LHCN-M2 (cell line): Measurements from ENCODE around the gene FAM118A. TPM values are rescaled to one million over a fixed set of nuclear protein-coding genes. Genes with fewer than 3 reads are reported as not detected.
"Not testable (repeated sequence)": the region's sequence is repeated elsewhere in the genome, so short reads cannot be mapped to it uniquely, and the experiment has no call there.

Experiments used
- DNase-seq: peaks from one replicate; pipeline ENCODE4 v3.0.0-alpha.2; 2012; ENCODE audit warnings: low read depth
- total RNA-seq: library from RNA; depleted of rRNA; stranded (reverse); fragments of >200 nt; gene quantifications from 2 replicates; pipeline ENCODE4 v1.2.3, GENCODE V29; 2014

FAM118A gene
- total RNA-seq, 1 experiment from 2014 or later, result 9.6 TPM

- no peak for DNase-seq
Measured at GRCh38 chr22:45308957-45309421, 745 bp upstream of the FAM118A start.

GRCh38 chr22:45310331-45310976 lies 720 bp downstream of the FAM118A start:
- no peak for DNase-seq

DNA sequence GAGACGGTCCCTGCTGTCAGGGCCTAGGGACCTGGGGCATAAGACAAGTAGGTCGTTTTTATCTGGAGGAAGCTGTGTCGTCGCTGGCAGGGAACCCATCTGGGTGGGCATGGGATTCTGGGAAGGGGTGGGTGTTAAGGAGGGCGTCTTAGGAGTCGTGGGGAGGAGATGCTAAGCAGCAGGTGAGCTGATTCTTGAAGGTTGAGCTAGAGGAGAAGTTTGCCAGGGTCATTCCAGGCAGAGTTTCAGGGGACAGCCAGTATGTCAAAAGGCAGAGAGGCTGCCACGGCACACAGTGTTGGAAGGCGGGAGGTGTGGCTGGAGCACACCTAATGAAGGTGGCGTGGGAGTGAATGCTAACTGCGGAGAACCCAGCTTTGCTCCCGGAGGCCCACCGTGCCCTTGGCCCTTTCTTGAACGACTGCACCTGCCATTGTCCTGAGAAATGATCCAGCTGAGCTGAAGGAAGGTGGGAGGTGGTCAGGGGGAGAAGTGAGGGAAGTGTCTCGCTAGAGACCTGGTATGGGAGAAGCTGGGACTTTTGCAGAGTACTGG lies 1.3 kb downstream of the FAM118A start:
- DNase-seq, result no peak

DNA sequence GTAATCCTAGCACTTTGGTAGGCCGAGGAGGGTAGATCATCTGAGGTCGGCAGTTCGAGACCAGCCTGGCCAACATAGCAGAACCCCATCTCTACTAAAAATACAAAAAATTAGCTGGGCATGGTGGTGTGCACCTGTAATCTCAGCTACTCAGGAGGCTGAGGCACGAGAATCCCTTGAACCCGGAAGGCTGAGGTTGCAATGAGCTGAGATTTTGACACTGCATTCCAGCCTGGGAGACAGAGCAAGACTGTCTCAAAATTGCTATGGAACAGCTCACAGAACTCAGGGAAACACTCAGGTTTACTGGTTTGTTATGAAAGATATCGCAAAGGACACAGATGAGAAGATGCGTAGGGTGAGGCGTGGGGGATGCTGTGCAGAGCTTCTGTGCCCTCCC lies 2.7 kb downstream of the FAM118A start:
- no peak for DNase-seq

GRCh38 chr22:45312856-45313255 lies 3.1 kb downstream of the FAM118A start:
- no peak for DNase-seq

GRCh38 chr22:45314054-45314721 lies 4.5 kb downstream of the FAM118A start:
- no peak for DNase-seq

- no peak for DNase-seq
Measured at GRCh38 chr22:45314786-45315185, 5.1 kb downstream of the FAM118A start.

DNA sequence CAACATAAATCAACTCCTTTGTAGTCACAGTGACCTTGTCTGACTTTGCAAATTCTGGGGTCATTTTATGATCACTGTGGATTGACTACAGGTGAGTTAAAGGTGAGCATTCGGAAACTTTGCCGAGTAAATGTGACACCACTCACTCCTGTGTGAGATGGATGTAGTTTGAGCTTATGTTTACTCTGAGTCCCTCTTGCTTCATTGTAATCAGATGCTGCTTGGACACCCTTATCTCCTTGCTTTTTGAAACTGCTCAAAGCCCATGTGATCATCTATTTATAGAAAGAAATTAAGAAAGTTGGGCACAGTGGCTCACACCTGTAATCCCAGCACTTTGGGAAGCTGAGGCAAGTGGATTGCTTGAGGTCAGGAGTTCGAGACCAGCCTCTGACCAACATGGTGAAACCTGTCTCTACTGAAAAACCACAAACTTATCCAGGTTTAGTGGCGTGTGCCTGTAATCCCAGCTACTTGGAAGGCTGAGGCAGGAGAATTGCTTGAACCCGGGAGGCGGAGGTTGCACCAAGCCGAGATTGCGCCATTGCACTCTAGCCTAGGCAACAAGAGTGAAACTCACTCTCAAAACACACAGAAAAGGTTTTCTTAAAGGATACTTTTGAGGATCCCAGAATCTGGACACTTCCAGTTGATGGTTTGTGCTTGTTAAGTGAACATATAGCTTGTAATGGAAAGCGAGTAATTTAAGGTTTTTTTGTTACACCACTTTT lies 7.2 kb downstream of the FAM118A start:
- no peak for DNase-seq

DNA sequence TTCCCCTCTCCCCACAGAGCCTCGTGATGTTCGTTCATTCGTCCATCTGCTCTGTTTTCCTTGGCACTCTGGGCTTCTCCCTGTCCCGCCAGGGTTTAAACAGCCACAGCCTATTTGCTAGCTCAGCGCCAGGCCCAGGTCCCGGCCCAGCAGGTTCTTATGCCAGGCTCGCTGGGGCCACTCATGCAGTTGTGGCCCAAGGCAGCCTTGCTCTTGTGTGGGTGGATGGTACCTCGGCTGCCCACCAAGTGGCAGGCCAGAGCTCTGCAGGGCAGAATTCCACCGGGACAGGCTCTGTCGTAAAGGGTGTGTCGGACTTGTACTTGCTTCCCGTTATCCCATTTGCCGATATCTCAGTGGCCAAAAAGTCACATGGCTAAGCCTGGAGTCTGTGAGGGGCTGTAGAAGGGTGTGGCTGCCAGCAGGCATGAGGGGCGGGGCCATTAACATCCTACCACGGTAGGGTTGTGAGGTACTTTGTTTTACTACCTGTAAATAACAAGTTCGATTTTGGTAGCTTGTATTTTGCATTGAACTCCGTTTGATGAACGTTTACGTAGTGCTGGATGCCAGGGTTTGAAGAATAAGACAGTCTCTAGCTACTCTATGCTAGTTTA lies 7.9 kb downstream of the FAM118A start:
- DNase-seq, result peak; percentile 23

DNA sequence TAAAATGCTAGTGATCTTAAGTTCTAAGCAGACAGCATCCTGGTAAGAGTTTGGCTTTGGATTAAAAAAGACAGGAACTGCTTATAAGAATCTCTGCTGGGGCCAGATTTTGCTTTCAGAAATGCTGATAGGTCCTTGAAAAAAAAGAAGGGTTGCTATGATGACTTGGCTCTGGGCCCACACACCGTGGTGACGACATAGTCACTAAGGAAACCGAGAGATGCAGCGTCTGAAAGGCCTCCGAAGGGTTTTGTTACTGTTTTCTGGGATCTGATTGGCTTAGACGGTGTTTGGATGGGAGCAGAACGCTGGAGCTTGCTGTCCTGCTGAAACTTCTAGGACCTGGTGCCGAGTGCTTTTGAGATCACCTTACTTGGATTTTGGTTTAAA lies 8.4 kb downstream of the FAM118A start:
- DNase-seq, result peak; percentile 68

GRCh38 chr22:45318558-45319323 lies 9.0 kb downstream of the FAM118A start:
- DNase-seq, result no peak

GRCh38 chr22:45319324-45319685 lies 9.6 kb downstream of the FAM118A start:
- peak; percentile 36 for DNase-seq

DNA sequence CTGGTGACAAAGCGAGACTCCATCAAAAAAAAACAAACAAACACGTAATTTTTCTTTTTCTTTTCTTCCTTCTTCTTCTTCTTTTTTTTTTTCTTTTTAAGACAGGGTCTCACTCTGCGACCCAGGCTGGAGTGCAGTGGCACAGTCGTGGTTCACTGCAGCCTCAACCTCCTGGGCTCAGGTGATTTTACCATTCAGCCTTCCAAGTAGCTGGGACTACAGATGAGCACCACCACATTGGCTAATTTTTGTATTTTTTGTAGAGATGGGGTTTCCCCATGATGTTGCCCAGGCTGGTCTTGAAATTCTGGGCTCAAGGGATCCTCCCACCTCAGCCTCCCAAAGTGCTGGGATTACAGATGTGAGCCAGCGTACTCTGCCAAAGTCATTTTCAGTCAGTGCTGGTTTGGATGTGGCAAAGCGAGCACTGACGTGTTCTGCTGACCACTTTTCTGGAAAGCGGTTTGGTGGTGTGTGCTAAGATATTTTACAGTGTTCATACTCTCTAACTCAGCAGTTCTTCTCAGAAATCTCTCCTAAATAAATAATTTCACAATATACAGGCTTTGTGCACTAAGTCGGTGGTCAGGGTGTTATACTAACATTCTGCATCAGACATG lies 10.7 kb downstream of the FAM118A start:
- no peak for DNase-seq

DNA sequence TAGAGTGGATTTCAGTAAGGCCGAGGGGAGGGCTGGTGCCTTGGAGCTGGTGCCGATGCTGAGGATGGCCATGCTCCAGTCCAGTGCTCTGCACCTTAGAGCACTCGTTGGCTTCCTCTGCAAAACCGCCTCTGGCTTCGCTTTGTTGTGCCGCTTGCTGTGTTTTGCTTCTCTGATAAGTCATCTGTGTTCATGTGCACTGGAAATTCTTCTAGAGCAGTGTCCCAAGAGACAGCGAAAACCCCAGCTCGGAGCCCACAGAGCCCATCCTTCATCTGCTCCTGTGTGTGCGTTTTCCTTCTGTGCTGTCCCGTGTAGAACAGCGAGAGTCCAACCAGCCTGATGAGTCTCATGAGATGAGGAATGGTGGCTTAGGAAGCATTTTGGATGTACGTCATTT lies 12.1 kb downstream of the FAM118A start:
- no peak for DNase-seq

GRCh38 chr22:45322873-45323525 lies 13.3 kb downstream of the FAM118A start:
- DNase-seq, result no peak

DNA sequence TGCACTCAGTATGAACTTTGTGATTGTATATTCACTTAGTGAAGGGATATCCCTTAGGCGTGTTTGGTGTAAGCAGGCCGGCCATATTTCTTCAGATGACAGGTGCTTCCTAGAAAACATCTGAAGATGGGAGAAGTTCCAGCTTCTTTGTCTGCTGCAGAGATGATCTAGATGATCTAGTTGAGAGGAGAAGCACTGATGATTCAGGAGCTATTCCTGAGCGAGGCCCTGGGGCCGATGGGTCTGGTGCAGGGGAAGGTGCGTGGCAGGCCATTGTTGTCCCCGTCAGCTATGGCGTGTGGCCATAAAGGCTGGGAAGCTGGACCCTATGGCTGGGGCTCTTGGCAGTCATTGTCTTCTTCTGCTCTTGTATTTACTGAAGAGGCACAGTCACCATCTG lies 14.0 kb downstream of the FAM118A start:
- DNase-seq, result no peak

DNA sequence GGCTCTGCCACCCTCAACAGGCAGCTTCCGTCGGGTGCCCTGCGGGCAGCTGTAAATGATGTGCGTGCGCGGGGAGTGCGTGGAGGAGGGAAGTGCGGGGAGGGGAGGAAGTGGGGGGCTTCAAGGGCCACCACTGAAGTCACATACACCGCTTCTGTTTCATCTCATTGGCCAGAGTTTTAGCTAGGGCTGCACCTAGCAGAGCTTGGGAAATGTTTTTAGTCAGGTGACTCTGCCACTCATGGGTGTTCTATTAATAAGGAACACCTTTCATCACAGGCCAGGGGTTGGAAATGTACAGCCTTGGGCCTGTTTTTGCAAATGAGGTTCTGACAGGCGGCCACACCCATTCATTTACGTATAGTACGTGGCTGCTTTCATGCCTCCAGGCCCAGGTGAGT lies 14.6 kb downstream of the FAM118A start:
- no peak for DNase-seq

DNA sequence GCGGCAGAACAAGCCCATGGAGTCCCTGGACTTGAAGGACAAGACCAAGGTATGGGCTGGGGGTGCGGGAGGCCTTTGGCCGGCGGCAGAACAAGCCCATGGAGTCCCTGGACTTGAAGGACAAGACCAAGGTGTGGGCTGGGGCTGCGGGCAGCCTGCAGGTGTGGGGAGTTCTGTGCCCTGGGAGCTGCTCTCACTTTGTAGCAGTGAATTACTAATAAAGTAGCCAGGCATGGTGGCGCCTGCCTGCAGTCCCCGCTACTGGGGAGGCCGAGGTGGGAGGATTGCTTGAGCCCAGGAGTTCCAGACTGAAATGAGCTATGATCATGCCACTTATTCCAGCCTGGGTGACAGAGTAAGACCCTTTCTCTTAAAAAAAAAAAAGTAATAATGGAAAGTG lies 18.5 kb downstream of the FAM118A start:
- not testable (repeated sequence) for DNase-seq

GRCh38 chr22:45328822-45329529 lies 19.2 kb downstream of the FAM118A start:
- no peak for DNase-seq

DNA sequence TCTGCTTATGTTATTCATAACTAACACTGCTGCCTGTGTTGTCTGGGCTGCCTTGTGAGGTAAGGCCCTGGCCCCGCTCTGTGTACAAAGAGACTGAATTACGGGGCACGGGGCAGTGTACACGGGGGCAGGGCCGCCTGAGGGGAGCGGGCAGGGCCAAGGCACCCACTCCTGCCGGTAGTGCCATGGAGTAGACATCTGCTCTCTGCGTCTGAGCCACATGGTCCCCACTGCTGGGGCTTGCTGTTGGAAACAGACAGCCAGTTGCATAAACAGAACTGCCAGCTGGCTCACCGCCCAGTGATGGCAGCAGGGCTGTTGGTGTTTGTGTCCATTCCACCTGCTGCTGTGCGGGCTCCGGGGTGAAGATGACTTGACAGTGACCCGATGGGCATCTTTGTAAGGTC lies 19.8 kb downstream of the FAM118A start:
- no peak for DNase-seq
